Retina (tissue), 1 donor: ENCODE results near the gene GMPR.

Source experiments
- DNase-seq: peaks from one replicate; pipeline ENCODE4 v3.0.0-alpha.2; 2016

The GMPR gene

DNA sequence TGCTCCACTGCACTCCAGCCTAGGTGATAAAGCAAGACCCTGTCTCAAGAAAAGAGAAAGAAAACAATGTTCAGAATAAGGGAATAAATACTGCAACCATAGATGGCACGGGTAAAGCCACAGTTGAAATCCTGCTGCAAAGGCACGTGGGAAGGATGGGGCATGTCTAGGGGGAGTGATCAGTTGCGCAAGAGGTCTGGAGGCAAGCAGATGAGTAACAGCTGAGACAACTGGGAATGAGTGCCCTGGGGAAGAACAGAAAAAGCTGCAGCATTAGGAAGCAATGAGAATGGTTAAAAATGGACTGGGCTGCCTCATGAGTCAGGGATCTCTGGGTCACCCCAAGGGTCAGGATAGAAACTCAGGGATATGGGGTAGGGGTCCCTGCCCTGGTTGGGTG, 96.3 kb downstream of the GMPR start:
- no peak for DNase-seq

DNA sequence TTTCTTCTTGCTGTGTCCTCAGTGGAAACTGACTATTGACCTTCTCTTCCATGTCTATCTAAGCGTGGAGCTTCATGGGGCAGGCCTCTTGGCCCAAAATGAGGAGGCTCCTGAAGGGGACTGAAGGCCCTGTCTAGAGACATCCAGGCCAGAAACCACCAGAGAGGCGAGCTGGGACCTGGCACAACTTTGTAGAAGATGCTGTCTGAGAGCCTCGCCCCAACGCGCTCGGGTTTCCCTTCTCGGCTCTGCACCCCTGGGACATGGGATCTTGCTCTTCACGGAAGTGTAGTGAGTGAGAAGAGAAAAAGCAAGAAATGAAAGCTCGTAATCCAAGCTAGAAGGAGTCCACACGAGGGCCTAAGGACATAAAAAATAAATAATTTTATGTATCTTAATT, 96.8 kb downstream of the GMPR start:
- DNase-seq: no peak

DNA sequence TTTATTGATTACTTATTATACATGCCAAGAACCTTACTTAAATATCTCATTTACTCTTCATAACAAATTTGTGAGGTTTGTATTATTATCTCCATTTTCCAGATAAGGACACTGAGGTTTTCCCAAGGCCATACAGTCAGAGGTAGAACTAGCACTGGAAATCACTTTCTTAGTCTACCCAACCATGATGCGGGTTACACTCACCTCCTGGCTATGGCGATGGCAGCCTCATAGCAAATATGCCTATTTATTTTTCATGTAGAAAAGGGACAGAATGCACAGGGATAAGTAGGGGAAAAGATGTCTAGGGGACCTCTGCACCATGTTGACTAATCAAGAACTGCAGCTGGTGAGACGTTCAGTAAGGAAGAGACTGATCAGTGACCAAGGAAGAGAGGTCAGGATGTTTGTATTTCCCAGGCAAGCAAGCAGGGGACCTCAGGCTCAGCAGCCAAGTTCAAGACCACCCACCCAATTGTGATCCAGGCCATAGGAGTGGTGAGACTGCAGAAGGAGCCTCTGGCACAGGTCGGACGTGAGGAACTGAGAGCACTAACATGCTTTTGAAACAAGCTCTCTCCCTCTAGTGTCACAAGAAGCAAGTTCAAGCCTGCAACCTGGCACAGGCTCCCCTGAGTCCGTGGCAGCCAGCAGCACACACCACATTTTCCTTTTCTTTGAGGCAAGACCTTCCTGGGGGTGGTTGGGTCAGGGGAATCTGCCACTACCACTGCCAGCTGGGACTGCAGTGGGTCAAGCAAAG, 97.8 kb downstream of the GMPR start:
- DNase-seq: no peak

DNA sequence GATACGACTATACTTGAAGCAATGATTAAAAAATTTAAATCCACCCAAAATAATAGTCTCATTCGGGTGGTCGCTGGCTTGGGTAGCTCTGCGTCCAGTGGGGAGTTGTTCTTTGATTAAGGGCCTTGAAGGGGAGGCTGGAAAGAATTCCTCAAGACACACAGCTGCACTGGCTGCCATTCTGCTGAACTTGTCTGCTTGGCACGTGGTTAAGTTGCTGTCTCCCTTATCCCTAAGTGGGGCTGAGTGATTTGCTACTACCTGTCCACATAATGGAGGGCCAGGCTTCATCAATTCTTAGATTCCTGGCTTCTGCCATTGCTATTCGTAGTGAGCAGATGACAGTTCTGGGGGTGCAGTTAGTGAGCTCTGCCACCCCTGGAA, 98.5 kb downstream of the GMPR start:
- no peak for DNase-seq

DNA sequence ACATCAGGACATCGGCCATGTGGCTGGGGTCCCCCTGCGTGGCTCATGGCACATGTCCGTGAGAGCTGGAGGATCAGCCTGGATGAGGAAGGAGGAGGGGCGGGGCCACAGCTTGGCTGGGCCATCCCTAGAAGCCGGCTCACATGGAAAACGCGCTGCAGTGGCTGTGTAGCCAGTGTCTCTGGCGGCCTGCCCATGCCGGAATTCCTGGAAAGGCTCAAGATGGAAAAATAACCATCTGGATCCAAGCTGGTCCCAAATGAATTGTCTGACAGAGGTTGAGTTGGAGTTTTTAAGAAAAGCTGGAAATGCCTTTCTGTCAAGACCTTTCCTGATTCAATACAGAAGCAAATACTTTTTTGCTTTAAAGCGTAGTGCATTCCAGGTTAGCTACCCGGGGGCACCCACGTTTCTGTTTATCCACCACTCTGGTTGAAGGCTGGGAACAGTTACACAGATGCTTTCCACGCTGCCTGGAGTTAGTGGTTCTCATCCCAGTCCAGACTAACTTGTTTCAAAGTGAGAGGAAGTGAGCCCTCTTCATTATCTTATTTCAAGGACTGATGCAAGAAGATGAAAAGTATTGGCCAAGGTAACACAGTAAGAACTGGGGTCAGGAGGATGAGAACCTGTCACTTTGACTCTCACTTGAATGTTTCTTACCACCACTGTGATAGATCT, 99.0 kb downstream of the GMPR start:
- DNase-seq: no peak

DNA sequence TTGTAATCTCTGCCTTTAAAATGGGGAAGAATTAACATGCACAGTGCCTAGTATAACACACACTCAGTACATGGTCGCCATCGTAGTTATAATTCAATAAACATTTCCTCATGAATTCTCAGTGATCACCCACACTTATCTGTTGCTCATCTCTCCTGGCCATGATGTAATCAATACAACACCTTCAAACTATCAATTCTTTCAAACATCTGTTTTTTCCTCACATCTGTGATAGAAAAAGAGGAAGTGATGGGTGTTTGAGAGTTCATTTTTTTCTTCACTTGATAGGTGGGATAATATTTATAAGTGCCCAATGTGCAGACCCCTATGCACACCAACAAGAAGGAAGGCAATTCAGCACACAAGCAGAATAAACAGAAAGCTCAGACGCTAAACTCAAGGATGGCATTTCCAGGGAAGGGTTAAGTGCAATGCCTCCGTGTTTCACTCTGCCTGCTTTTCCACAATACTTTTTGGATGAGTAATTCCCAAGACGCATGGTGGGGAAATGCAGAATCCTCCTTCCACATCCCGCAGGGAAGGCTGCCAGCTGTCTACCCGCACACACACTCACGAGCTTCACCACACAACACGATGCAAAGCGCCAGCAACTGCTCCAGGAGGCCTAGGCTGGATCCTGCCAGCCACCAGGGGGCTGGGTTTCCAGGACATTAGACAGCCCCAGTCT, 100.3 kb downstream of the GMPR start:
- DNase-seq: peak; percentile 46

DNA sequence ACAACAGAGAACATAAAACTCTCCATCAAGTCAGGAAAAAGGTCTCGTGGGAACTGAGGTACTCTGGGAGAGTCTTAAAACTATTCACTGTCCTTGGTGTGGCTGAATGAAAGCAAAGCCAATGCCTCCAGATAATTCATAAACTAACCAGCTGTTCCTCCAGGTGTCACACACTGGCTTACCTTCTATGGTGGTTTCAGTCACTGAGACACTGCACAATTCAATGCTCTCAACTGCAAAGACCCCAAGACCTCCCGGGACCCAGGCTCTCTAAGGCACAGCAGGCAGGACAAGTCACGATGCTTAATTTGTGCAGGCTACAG, 100.8 kb downstream of the GMPR start:
- no peak for DNase-seq

DNA sequence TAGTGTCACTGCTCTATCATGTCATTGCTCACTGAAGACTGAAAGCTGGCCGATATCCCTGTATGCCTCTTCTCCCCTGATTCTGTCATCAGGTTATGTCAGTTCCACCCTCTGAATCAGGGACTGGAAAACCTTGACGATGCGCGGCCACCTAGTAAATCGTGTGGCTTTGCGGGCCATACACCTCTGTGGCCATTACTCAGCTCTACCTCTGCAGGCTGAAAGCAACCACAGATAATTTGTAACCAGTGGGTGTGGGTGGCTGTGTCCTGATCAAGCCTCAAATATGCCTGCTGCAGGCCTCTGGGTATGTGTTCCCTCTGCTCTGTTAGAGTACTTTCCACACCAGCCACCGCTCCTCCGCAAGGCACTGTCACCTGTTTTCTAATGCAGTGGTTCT, 105.2 kb downstream of the GMPR start:
- DNase-seq: no peak

DNA sequence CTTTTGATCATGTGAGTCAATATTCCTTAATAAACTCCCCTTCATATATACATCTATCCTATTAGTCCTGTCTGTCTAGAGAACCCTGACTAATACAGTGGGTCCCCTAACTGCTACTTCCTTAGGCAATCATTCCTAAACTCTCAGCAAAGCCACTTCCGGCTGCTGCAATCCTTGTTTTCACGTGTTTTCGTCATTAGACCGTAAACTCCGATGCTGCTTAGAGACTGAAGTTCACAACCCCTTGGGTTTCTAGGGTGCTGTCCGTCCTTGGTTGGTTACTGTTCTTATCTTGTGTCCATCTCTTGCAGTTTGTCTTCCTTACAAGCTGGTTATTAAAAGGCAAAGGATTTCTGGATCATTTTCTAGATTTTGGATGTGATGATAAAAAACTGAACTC, 106.4 kb downstream of the GMPR start:
- DNase-seq: no peak
